A673 (cell line): ENCODE results near the gene PLSCR1.

ENCODE experiments used
- CTCF ChIP-seq: fragments of 300-800, 200-600 bp; sonication (generic); conservative IDR thresholded peaks from 2 replicates; pipeline ENCODE4 v1.5.1; 2017; ENCODE audit warnings: low read depth, mild to moderate bottlenecking, antibody characterized with exemption, low read length, moderate library complexity, mixed read lengths
- EZH2 ChIP-seq: fragments of 200-600 bp; sonication (generic); IDR thresholded peaks from 2 replicates; pipeline ENCODE4 v1.6.1; 2017; ENCODE audit warnings: borderline replicate concordance, low read depth, mild to moderate bottlenecking, mixed read lengths, antibody characterized with exemption, low read length; ENCODE audit not compliant: poor library complexity, severe bottlenecking

- TF ChIP-seq CTCF (no peak), EZH2 (no peak)
Observed at GRCh38 chr3:146559388-146559787, 15.0 kb upstream of the PLSCR1 start.
